Left ventricle myocardium inferior (tissue), 1 donor: ENCODE data around the gene HARS2. TPM values are rescaled to one million over a fixed set of nuclear protein-coding genes. Genes with fewer than 3 reads are reported as not detected.
"Not testable (repeated sequence)": the region's sequence is repeated elsewhere in the genome, so short reads cannot be mapped to it uniquely, and the experiment has no call there.

Experiments
- DNase-seq: peaks from one replicate; pipeline ENCODE4 v3.0.0-alpha.2; 2020
- H3K27ac ChIP-seq: fragments of 200-600 bp; replicated peaks from 2 replicates; pipeline ENCODE4 v1.8.0; 2021
- H3K27me3 ChIP-seq: fragments of 200-600 bp; 2 replicates; pipeline ENCODE4 v1.8.0; 2021; ENCODE audit warnings: low read depth
- H3K36me3 ChIP-seq: fragments of 200-600 bp; 2 replicates; pipeline ENCODE4 v1.8.0; 2021
- H3K4me1 ChIP-seq: fragments of 200-600 bp; 2 replicates; pipeline ENCODE4 v1.8.0; 2021
- H3K4me3 ChIP-seq: fragments of 200-600 bp; 2 replicates; pipeline ENCODE4 v1.8.0; 2021; ENCODE audit warnings: mild to moderate bottlenecking, moderate library complexity
- H3K9me3 ChIP-seq: fragments of 200-600 bp; replicated peaks from 2 replicates; pipeline ENCODE4 v1.8.0; 2021
- intact Hi-C: fragments of 100-400 bp; cut with micrococcal nuclease; formaldehyde crosslinking; loops from one replicate; pipeline ENCODE4 v1.11.0; 2022
- long read RNA-seq: library from polyadenylated mRNA; unstranded; transcript quantifications from one replicate; pipeline ENCODE4 v2.0.0, GENCODE V29; 2021
- total RNA-seq: library from RNA; stranded (reverse); fragmentation: NEBNext Ultra II Directional; extraction: Animal tissue kit (Norgen Biotek cat#: 25700); gene quantifications from one replicate; pipeline ENCODE4 v1.2.1, GENCODE V29; 2021
- TF ChIP-seq, protein P1 (sequence below): fragments of 200-600 bp; IDR thresholded peaks from 2 replicates; pipeline ENCODE4 v1.8.0; 2021; ENCODE audit warnings: antibody characterized with exemption, mild to moderate bottlenecking, borderline replicate concordance
- donor health status: DM: no; HTN: yes; CAD: no; lungs with severe emphysema.

Gene HARS2
- total RNA-seq: 27.8 TPM
- long read RNA-seq, transcript HARS2-206 (12 exons, 1,562 nt): minor isoform, 6 of 104 reads
- long read RNA-seq, transcript HARS2-201 (13 exons, 2,510 nt): major isoform, 79 of 104 reads
- long read RNA-seq, transcript HARS2-219 (14 exons, 2,292 nt): minor isoform, 5 of 104 reads
- long read RNA-seq, partial matches to known transcripts: 4 of 104 reads
- long read RNA-seq, other reads (novel, unspliced or antisense): 8 of 104 reads

DNA sequence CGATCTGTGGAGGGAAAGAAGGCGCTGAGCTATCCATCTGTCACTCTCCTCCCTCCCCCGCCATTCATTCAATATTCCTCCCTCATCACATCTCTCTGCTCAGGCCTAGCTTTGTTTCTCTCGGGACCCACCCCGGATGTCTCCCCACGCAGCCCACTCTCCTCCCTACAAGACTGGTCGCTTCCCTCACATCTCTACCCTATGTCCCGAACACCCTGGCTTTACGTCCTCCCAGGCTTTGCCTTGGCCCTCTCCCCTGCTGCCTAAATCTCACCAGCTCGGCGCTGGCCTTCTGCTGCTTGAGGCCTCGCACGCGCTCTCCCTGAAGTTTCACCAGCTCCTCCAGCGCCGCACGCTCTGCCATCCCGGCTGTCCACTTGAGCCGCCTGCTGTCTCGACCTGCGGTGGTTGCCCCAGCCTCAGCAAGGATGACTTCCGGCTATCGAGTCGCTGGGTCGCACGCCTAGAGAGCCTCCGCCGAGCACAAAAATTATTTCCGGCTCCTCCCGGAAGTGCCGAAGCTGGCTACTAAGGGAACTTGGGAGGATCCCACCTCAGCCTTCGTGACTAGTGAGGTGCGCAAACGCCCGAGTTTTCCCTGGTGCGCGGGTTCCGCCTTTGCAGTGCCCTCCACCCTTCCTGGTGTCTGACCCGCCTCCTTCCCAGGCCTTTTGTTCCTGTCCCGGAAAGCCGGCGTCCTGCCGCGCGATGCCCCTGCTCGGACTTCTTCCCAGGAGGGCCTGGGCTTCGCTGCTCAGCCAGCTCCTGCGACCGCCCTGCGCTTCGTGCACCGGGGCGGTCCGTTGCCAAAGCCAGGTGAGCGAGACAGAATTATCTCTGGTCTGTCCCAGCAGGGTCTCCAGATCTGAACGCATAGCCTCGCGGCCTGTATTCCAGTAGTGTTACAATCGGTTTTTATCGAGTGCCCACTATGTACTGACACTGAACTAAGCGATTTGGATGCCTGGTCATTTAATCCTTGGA lies at the start of gene HARS2, which contains the start of gene HARS1:
Gene HARS2, plus strand, starts transcription at position 515 of the 984 bp plus-strand sequence. Its CDS starts 194 bp downstream, at position 709.
Gene HARS1, minus strand, starts transcription at position 430 of the 984 bp plus-strand sequence. Its CDS starts 66 bp downstream, at position 364.
- intact Hi-C loops: no loop called here
- no peaks in the 10 kb centered on the region for H3K27me3 ChIP-seq
- H3K4me3 ChIP-seq: peak within 1 kb of the TSS; percentile 87
- TF ChIP-seq, protein P1, sequence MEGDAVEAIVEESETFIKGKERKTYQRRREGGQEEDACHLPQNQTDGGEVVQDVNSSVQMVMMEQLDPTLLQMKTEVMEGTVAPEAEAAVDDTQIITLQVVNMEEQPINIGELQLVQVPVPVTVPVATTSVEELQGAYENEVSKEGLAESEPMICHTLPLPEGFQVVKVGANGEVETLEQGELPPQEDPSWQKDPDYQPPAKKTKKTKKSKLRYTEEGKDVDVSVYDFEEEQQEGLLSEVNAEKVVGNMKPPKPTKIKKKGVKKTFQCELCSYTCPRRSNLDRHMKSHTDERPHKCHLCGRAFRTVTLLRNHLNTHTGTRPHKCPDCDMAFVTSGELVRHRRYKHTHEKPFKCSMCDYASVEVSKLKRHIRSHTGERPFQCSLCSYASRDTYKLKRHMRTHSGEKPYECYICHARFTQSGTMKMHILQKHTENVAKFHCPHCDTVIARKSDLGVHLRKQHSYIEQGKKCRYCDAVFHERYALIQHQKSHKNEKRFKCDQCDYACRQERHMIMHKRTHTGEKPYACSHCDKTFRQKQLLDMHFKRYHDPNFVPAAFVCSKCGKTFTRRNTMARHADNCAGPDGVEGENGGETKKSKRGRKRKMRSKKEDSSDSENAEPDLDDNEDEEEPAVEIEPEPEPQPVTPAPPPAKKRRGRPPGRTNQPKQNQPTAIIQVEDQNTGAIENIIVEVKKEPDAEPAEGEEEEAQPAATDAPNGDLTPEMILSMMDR: peak; percentile 13
- peaks cover 53% of the 10 kb centered on the region for H3K4me1 ChIP-seq
- DNase-seq: peak; percentile 89
- no peaks in the 10 kb centered on the region for H3K9me3 ChIP-seq
- H3K27ac ChIP-seq: peak within 1 kb of the TSS; percentile 89
- peaks cover 50% of the 10 kb centered on the region for H3K36me3 ChIP-seq

DNA sequence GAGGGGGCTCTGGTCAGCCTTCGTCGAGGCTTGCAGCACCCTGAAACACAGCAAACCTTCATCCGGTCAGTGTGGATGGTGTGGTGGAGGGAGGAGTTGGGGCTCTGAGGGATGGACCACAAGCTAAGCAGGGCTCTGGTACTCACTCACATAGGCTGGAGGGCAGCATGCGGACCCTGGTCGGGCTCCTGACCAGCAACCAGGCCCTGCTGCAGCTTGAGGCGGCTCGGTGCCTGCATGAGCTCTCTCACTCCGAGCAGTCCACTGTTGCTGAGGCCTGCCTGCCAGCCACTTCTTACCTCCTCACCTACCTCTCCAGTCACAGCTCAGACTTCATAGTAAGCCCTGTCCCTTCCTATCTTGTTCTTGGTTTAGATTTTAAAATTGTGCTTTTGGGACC lies 49.5 kb upstream of the HARS2 start:
- Histone ChIP-seq H3K27ac (no peak overlapping the region), H3K4me1 (peaks cover 61% of the 10 kb centered on the region), H3K27me3 (no peaks in the 10 kb centered on the region), H3K9me3 (no peaks in the 10 kb centered on the region), H3K36me3 (peaks cover 44% of the 10 kb centered on the region), H3K4me3 (no peak overlapping the region)
- DNase-seq: no peak
- intact Hi-C loops: loop anchor here (10.0 kb wide), 1 partner anchor 97 kb away; the partner anchor contains the start of gene EIF4EBP3
- TF ChIP-seq, protein P1: no peak

DNA sequence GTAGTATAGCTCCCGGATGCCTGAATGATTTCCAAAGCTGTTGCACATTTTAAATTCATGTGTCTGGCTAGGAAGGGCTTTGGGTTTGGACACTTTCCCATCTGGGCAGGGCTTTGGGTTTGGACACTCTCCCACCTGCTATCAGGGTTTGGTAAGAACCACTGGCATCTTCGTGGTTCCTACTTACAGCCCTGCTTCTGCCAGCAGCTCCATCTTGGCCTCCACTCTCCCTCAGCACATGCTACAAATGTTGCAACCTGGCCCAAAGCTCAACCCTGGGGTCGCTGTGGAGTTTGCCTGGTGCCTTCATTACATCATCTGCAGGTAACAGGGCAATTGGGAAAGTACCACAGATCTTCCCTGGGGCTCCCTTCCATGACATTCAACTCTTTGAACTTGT lies 48.5 kb upstream of the HARS2 start:
- peaks cover 68% of the 10 kb centered on the region for H3K4me1 ChIP-seq
- no peak overlapping the region for H3K27ac ChIP-seq
- TF ChIP-seq, protein P1: no peak
- intact Hi-C loops: loop anchor here (10.0 kb wide), 1 partner anchor 98 kb away; the partner anchor contains the start of gene EIF4EBP3
- H3K9me3 ChIP-seq: no peaks in the 10 kb centered on the region
- DNase-seq: no peak
- no peaks in the 10 kb centered on the region for H3K27me3 ChIP-seq
- no peak overlapping the region for H3K4me3 ChIP-seq
- H3K36me3 ChIP-seq: peaks cover 44% of the 10 kb centered on the region

DNA sequence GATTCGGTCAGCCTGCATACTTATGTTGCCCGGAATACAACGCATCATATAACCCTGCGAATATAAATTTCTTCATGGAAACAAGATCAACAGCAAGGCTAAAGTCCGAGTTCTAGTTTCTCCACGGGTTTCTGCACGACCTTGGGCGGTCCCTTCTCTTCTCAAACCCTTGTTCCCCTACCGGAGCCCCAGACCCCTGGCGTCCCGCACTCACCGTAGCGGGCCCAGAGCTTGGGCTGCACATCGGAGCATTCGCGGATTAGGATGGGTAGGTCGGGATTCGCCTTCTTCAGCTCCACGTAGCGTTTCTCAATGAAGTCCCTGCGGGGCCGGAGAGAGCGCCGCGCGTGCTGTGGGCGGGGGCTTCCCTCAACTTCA lies 44.2 kb upstream of the HARS2 start:
- Histone ChIP-seq H3K27ac (peak overlapping the region; percentile 90), H3K27me3 (no peaks in the 10 kb centered on the region), H3K9me3 (no peaks in the 10 kb centered on the region), H3K4me1 (peaks cover 64% of the 10 kb centered on the region), H3K4me3 (peak overlapping the region; percentile 87), H3K36me3 (peaks cover 71% of the 10 kb centered on the region)
- TF ChIP-seq, protein P1: no peak
- intact Hi-C loops: loop anchor here (10.0 kb wide), 1 partner anchor 102 kb away; the partner anchor contains the start of gene EIF4EBP3
- DNase-seq: no peak

DNA sequence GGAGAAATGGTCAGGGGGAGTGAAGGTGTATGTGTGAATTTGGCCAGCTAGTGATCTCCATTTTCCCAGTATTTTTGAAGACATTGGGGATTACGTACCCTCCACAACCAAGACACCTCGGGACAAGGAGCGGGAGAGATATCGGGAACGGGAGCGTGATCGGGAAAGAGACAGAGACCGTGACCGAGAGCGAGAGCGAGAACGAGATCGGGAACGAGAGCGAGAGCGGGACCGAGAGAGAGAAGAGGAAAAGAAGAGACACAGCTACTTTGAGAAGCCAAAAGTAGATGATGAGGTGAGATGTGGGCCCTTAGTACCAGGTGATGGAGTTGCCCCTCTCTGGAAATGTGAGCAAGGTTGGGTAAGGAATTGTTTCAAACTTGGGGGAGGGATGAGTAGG lies 32.4 kb upstream of the HARS2 start:
- intact Hi-C loops: no loop called here

GRCh38 chr5:140660371-140660770 lies 30.9 kb upstream of the HARS2 start:
- DNase-seq, H3K9me3 ChIP-seq, H3K27ac ChIP-seq, H3K27me3 ChIP-seq, H3K4me3 ChIP-seq, intact Hi-C loops: not testable (repeated sequence)
- peaks cover 78% of the 10 kb centered on the region for H3K36me3 ChIP-seq
- H3K4me1 ChIP-seq: peaks cover 17% of the 10 kb centered on the region

More for the DNA sequence above, 32.4 kb upstream of the HARS2 start:
- DNase-seq: no peak
- TF ChIP-seq, protein P1: no peak
- Histone ChIP-seq H3K27me3 (no peaks in the 10 kb centered on the region), H3K9me3 (no peaks in the 10 kb centered on the region), H3K36me3 (peaks cover 93% of the 10 kb centered on the region), H3K27ac (no peak overlapping the region), H3K4me1 (peaks cover 5% of the 10 kb centered on the region), H3K4me3 (no peak overlapping the region)
